LNCaP clone FGC (cell line): ENCODE data around the gene DDIT4.
A peak's percentile ranks its signal among the peaks of the same experiment; 100 is the strongest.

ENCODE experiments used
- DNase-seq: peaks from one replicate; pipeline ENCODE4 v3.0.0-alpha.2; 2011; ENCODE audit warnings: low read depth
- H3K4me3 ChIP-seq: 2 replicates; pipeline ENCODE4 v1.5.1; 2011; ENCODE audit warnings: mild to moderate bottlenecking, low read depth, low read length, control low read depth
- CTCF ChIP-seq: IDR thresholded peaks from 2 replicates; pipeline ENCODE4 v1.5.1; 2012; ENCODE audit warnings: mild to moderate bottlenecking; ENCODE audit not compliant: control insufficient read depth, insufficient read depth; ENCODE audit errors: extremely low read depth

The DDIT4 gene

GRCh38 chr10:72270607-72271281, 3.0 kb upstream of the DDIT4 start:
- DNase-seq = no peak
- TF ChIP-seq CTCF = no peak
- no peak overlapping the region for H3K4me3 ChIP-seq

GRCh38 chr10:72272689-72273409, 875 bp upstream of the DDIT4 start:
- peak; percentile 81 for DNase-seq
- no peak for TF ChIP-seq CTCF
- H3K4me3 ChIP-seq = peak overlapping the region; percentile 97

- no peak for DNase-seq
- no peak for TF ChIP-seq CTCF
- peak overlapping the region; percentile 97 for H3K4me3 ChIP-seq
These were observed 547 bp downstream of the DDIT4 start for GRCh38 chr10:72274213-72274729.

GRCh38 chr10:72274730-72275350, 1.1 kb downstream of the DDIT4 start:
- TF ChIP-seq CTCF = peak; percentile 69
- no peak for DNase-seq
- H3K4me3 ChIP-seq = peak overlapping the region; percentile 97

- TF ChIP-seq CTCF = no peak
- peak overlapping the region; percentile 97 for H3K4me3 ChIP-seq
- DNase-seq = no peak
These were observed 1.8 kb downstream of the DDIT4 start for GRCh38 chr10:72275351-72276012.

GRCh38 chr10:72276013-72276387, 2.3 kb downstream of the DDIT4 start:
- no peak for TF ChIP-seq CTCF
- peak overlapping the region; percentile 97 for H3K4me3 ChIP-seq
- DNase-seq = peak; percentile 86
